Caco-2 (cell line): ENCODE results near the gene MPST. TPM values are rescaled to one million over a fixed set of nuclear protein-coding genes. Genes with fewer than 3 reads are reported as not detected.

Experiments
- total RNA-seq: library from RNA; stranded (reverse); gene quantifications from 2 replicates; pipeline ENCODE4 v1.2.3, GENCODE V29; 2022

Gene MPST
- total RNA-seq, 1 experiment from 2014 or later = 83.7 TPM

Other genes with a start within 250 kb of the MPST start
- gene IFT27, start 243.6 kb upstream of the MPST start, total RNA-seq = 8.3 and 9.2 TPM in 2 replicates
- not detected in 2 replicates for gene PVALB, start 202.7 kb upstream of the MPST start, total RNA-seq
- not detected in 2 replicates for gene NCF4, start 158.7 kb upstream of the MPST start, total RNA-seq
- gene CSF2RB, start 106.1 kb upstream of the MPST start, total RNA-seq = not detected in 2 replicates
- gene TST, start 295 bp upstream of the MPST start, total RNA-seq = 37.0 and 44.9 TPM in 2 replicates
- gene KCTD17, start 32.0 kb downstream of the MPST start, total RNA-seq = 17.2 and 19.8 TPM in 2 replicates
- 1.5 and 1.6 TPM in 2 replicates for gene TMPRSS6, start 90.0 kb downstream of the MPST start, total RNA-seq
- not detected in 2 replicates for gene IL2RB, start 130.2 kb downstream of the MPST start, total RNA-seq
- gene C1QTNF6, start 168.5 kb downstream of the MPST start, total RNA-seq = 7.4 and 7.7 TPM in 2 replicates
- gene SSTR3, start 192.7 kb downstream of the MPST start, total RNA-seq = not detected in 2 replicates
- gene RAC2, start 224.5 kb downstream of the MPST start, total RNA-seq = 0.25 TPM in 1 of 2 replicates, not detected in the other